Middle frontal gyrus (tissue), 1 donor: ENCODE results near the gene ZNF267.
"Not testable (repeated sequence)": the region's sequence is repeated elsewhere in the genome, so short reads cannot be mapped to it uniquely, and the experiment has no call there.

Experiments used
- DNase-seq: peaks from one replicate; pipeline ENCODE4 v3.0.0-alpha.2; 2015; ENCODE audit warnings: low spot score; ENCODE audit errors: extremely low spot score

The ZNF267 gene

GRCh38 chr16:31873556-31874365 lies at the start of gene ZNF267:
ZNF267 (plus strand) TSS chr16:31873807; CDS start chr16:31873967, 160 bp downstream.
- peak; percentile 80 for DNase-seq

DNA sequence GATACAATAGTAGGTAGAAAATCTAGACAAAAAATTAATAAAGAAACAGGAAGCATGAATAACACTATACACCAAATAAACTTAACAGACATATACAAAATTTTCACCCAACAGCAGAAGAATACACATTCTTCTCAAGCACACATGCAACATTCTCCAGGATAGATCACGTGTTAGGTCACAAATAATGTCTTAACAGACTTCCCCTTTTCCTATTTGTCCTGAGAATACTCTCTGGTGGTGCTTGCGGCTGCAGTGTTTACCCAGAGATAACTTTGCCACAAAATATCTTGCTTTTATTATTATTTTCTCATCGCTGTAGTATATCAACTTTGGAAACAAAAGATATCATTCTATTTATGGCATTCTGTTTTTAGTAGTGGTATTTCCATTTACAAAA lies 40.6 kb upstream of the ZNF267 start:
- no peak for DNase-seq

GRCh38 chr16:31836396-31836795 lies 37.2 kb upstream of the ZNF267 start:
- DNase-seq, result not testable (repeated sequence)

- DNase-seq, result no peak
Observed at GRCh38 chr16:31842864-31843263, 30.7 kb upstream of the ZNF267 start.

GRCh38 chr16:31848572-31848971 lies 25.0 kb upstream of the ZNF267 start:
- DNase-seq, result not testable (repeated sequence)

DNA sequence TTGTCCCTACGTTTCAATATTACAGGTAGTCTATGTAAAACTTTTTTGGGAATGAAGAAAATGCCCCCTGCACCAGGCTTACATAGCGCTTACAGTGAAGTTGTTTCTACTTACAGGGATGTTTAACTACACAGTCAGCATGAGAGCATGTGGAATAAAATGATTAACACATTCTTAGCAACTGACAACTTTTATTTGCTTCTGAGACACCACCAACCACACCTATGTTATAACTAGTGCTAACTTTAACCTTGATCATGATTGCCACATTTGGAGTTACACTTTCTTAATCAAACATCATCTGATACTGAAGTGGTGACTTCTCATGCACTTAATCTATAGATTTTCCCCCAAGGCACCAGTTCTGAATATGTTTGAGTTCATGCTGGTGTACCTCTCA lies 20.3 kb upstream of the ZNF267 start:
- DNase-seq, result no peak

DNA sequence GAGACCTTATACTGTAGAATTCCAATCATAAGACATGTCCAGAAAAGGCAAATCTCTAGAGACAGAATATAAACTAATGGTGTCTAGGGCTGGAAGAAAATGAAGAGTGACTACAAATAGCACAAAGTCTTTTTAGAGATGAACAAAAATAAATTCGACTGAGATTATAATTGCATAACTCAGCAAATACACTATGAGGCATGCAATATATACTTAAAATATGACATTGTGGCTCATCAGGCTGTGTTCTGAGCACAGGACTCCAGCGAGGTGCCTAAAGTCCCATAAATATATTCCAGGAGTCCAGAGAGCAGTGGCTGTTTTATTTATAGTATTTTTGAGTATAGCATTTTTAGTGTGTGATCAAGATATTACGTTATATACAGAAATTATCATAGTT lies 13.1 kb upstream of the ZNF267 start:
- no peak for DNase-seq

GRCh38 chr16:31861455-31861854 lies 12.2 kb upstream of the ZNF267 start:
- no peak for DNase-seq

DNA sequence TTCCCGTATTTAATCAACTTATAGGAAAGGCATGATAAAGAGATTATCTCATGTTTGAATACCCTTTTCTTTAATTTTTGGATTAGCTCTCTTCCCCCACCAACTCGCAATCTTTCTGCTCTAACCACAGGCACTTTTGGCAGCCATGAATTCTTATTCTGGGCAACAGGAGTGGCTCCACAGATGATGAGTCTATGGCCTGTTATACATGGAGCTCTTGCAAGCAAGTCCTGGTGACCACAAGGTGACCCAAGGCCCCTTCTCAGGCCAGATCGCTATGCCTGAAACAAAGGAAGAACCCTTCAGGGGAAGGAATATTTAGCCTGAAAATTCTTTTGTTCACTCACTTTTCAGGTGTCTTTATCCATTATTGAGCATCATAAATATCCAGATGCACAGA lies 10.8 kb upstream of the ZNF267 start:
- DNase-seq, result no peak

DNA sequence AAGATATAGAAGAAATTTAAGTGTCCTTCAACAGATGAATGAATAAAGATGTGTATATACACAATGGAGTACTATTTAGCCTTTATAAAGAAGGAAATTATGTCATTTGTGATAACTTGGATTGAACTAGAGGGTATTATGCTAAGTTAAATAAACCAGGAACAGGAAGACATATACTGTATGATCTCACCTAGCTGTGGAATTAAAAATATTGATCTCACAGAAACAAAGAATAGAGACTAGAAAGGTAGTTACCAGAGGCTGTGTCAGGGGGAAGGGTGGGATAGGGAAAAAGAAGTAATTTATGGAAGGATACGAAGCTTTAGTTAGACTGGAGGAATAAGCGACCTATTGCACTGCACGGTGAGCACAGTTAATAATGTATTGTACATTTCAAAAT lies 5.4 kb upstream of the ZNF267 start:
- DNase-seq, result no peak

DNA sequence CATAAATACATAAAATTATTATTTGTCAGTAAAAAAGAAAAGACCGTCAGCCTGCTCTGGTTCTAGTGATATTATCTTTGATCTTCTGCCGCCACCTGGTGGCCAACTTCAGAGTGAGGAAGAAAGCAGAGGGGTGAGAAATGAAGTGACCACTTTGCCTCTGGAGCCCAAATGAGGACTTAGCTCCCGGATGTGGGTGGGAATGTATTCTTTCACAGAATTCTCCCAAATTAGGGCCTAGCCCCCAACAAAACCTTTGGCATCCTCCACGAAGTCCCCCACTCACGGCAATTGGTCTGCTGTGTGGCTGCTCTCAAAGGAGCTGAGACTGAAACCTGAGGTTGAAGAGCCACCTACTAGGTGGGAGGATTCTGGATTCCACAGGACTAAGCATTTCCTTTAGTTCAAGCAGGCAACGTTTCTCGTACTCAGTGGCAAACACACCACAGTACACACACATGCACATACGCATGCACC lies 4.9 kb upstream of the ZNF267 start:
- peak; percentile 70 for DNase-seq

- no peak for DNase-seq
Observed at GRCh38 chr16:31869511-31870201, 4.0 kb upstream of the ZNF267 start.

GRCh38 chr16:31870809-31871208 lies 2.8 kb upstream of the ZNF267 start:
- DNase-seq, result no peak

- no peak for DNase-seq
Observed at GRCh38 chr16:31871510-31871909, 2.1 kb upstream of the ZNF267 start.

GRCh38 chr16:31872201-31872600 lies 1.4 kb upstream of the ZNF267 start:
- no peak for DNase-seq

- no peak for DNase-seq
Observed at GRCh38 chr16:31874366-31875111, 932 bp downstream of the ZNF267 start.

DNA sequence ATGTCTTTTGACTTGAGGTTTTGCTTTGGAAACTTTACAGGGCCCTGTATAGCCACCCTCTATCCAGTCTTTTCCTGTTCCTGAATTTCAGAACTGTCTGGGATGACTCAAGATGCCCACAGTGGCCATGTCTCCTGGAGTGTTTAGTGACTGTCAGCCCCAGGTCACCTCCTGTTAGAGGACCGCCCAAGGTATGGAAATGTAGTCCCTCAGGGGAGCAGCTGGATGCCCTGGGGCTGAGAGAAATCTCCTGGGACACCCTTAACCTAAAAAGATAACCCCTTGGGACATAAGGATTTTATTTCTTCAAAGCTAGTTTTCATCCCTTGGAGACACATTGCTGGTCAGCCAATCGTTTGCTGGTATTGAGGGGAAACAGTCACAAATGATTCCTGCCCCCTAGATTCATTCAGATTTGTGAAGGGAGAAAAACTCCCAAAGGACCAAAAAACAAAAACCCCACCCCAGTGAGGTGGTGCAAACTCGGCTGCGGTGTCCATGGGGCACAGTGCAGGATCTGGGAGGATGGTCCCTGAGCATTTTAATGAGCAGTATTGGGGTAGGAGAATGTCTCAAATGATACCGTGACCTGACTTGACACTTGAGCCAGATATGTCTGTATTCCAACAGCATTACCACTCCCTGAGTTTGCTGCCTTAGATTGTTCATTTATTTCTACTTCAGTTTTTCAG lies 1.7 kb downstream of the ZNF267 start:
- no peak for DNase-seq

DNA sequence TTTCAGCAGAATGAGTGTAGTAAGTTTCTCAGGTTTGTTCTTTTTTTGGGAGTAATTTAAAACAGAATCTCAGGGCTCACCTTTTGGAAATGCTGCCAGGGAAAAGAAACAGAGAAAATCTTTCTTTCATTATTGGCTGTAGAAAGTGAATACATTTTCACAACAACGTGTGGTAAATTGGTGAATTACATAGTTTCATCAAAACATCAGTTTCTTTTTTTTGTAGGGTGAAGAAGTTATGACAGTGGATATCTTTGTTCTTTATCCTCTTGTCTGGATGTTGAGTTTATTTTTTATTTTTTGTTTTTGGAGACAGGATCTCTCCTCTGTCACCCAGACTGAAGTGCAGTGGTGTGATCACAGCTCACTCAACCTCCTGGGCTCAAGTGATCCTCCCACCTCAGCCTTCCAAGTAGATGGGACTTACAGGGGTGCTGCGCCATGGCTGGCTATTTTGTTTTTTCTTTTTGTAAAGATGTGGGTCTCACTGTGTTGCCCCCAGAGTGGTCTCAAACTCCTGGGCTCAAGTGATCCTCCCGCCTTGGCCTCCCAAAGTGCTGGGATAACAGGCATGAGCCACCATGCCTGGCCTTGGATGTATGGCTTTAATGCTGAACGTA lies 2.4 kb downstream of the ZNF267 start:
- no peak for DNase-seq

GRCh38 chr16:31876951-31877828 lies 3.6 kb downstream of the ZNF267 start:
- DNase-seq, result no peak
